CD4-positive, alpha-beta T cell (primary cell): ENCODE measurements around the gene DLX4. TPM values are rescaled to one million over a fixed set of nuclear protein-coding genes. Genes with fewer than 3 reads are reported as not detected.

Experiments used
- ATAC-seq: fragments of 200-7000 bp; cut with Tn5 transposase; one replicate; pipeline ENCODE4 v1.10.0; 2022; ENCODE audit warnings: mild to moderate bottlenecking; ENCODE audit not compliant: poor library complexity
- CTCF ChIA-PET: fragments of 350-600 bp; sonication (Branson Sonifier 250); formaldehyde crosslinking; loops from one replicate; lab custom pipeline; 2021; ENCODE audit warnings: antibody characterized with exemption, inconsistent platforms; lab: Charles Lee
- POLR2A ChIA-PET: fragments of 350-600 bp; sonication (Branson Sonifier 250); formaldehyde crosslinking; loops from one replicate; lab custom pipeline; 2021; ENCODE audit warnings: antibody characterized with exemption, inconsistent platforms; lab: Charles Lee
- DNase-seq, 14 experiments: peaks; one replicate each; pipeline ENCODE4 v3.0.0-alpha.2; 2013 to 2020; ENCODE audit warnings: mixed read lengths in 2 of 14
- H3K27ac ChIP-seq, 2 donors: one replicate each; pipeline versions ENCODE4 v1.5.1 to v1.7.0; 2013; ENCODE audit warnings: low read length in 2 of 2, low read depth in 1 of 2, mild to moderate bottlenecking in 1 of 2
- H3K27me3 ChIP-seq, 2 experiments: 1 replicate in 1 of 2; 2 replicates in 1 of 2; pipeline versions ENCODE4 v1.6.1 to v1.7.0; 2013; ENCODE audit warnings: low read length in 2 of 2, control low read depth in 1 of 2, mild to moderate bottlenecking in 1 of 2, moderate library complexity in 1 of 2; ENCODE audit not compliant: insufficient read depth in 2 of 2, control insufficient read depth in 1 of 2
- H3K36me3 ChIP-seq: one replicate; pipeline ENCODE4 v1.6.1; 2013; ENCODE audit warnings: low read length, control low read depth; ENCODE audit not compliant: insufficient read depth
- H3K4me1 ChIP-seq: one replicate; pipeline ENCODE4 v1.6.1; 2013; ENCODE audit warnings: low read length, control low read depth; ENCODE audit not compliant: insufficient read depth
- H3K4me3 ChIP-seq: one replicate; pipeline ENCODE4 v1.5.1; 2013; ENCODE audit warnings: mild to moderate bottlenecking, low read length, moderate library complexity
- H3K9me3 ChIP-seq, 2 experiments: 1 replicate in 1 of 2; 2 replicates in 1 of 2; pipeline versions ENCODE4 v1.6.1 to v1.7.0; 2013; ENCODE audit warnings: low read length in 2 of 2, mild to moderate bottlenecking in 2 of 2, control low read depth in 1 of 2, moderate library complexity in 1 of 2; ENCODE audit not compliant: control insufficient read depth in 1 of 2, insufficient read depth in 1 of 2
- H3K27ac Mint-ChIP-seq: one replicate; pipeline ENCODE4 v1.8.0; 2020; ENCODE audit warnings: mixed read lengths
- H3K27me3 Mint-ChIP-seq: one replicate; pipeline ENCODE4 v1.8.0; 2021; ENCODE audit warnings: mixed read lengths
- H3K36me3 Mint-ChIP-seq: one replicate; pipeline ENCODE4 v1.8.0; 2021; ENCODE audit warnings: low read depth, mixed read lengths
- H3K4me1 Mint-ChIP-seq: one replicate; pipeline ENCODE4 v1.8.0; 2021; ENCODE audit warnings: low read depth, mixed read lengths
- H3K4me3 Mint-ChIP-seq: one replicate; pipeline ENCODE4 v1.8.0; 2020; ENCODE audit warnings: mild to moderate bottlenecking, mixed read lengths
- H3K9me3 Mint-ChIP-seq: one replicate; pipeline ENCODE4 v1.8.0; 2020; ENCODE audit warnings: mixed read lengths
- intact Hi-C, 2 experiments: fragments of 100-400 bp; cut with DNase I in 1 of 2; cut with micrococcal nuclease in 1 of 2; formaldehyde crosslinking; loops; one replicate each; pipeline versions ENCODE4 v1.15.1 to v1.9.0; 2023 to 2025; cut with DNase I, micrococcal nuclease
- total RNA-seq, 174 experiments: library from RNA in 2 of 174; stranded (reverse) in 2 of 174; gene quantifications; one replicate each; pipeline ENCODE4 v1.2.3 and lab custom pipeline; 2021 to 2026
- TF ChIP-seq, protein P1 (sequence below): fragments of 200-600 bp; IDR thresholded peaks from one replicate; pipeline ENCODE4 v1.8.0; 2022; ENCODE audit warnings: antibody characterized with exemption, mild to moderate bottlenecking

Gene DLX4
- total RNA-seq, 2 experiments from 2014 or later, result 0.59 to 0.85 TPM

GRCh38 chr17:49971199-49971847 lies 2.3 kb downstream of the DLX4 start:
- H3K9me3 Mint-ChIP-seq, result no peaks in the 10 kb centered on the region
- ATAC-seq (no peak), DNase-seq (no peak)
- ChIA-PET POLR2A (no interaction called here), CTCF (no interaction called here)
- H3K36me3 Mint-ChIP-seq, result no peaks in the 10 kb centered on the region
- peaks cover 70 to 72% of the 10 kb centered on the region in 2 experiments for H3K27me3 ChIP-seq
- peaks cover 85% of the 10 kb centered on the region for H3K27me3 Mint-ChIP-seq
- peak overlapping the region; percentile 89 for H3K4me3 Mint-ChIP-seq
- H3K36me3 ChIP-seq, result no peaks in the 10 kb centered on the region
- intact Hi-C loops, result no loop called here
- peaks cover 0 to 36% of the 10 kb centered on the region in 2 experiments for H3K9me3 ChIP-seq
- H3K27ac Mint-ChIP-seq, result no peak overlapping the region
- TF ChIP-seq, protein P1, sequence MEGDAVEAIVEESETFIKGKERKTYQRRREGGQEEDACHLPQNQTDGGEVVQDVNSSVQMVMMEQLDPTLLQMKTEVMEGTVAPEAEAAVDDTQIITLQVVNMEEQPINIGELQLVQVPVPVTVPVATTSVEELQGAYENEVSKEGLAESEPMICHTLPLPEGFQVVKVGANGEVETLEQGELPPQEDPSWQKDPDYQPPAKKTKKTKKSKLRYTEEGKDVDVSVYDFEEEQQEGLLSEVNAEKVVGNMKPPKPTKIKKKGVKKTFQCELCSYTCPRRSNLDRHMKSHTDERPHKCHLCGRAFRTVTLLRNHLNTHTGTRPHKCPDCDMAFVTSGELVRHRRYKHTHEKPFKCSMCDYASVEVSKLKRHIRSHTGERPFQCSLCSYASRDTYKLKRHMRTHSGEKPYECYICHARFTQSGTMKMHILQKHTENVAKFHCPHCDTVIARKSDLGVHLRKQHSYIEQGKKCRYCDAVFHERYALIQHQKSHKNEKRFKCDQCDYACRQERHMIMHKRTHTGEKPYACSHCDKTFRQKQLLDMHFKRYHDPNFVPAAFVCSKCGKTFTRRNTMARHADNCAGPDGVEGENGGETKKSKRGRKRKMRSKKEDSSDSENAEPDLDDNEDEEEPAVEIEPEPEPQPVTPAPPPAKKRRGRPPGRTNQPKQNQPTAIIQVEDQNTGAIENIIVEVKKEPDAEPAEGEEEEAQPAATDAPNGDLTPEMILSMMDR, result no peak
- peaks cover 45% of the 10 kb centered on the region for H3K4me1 ChIP-seq
- H3K27ac ChIP-seq, result no peak overlapping the region
- peaks cover 47% of the 10 kb centered on the region for H3K4me1 Mint-ChIP-seq
- H3K4me3 ChIP-seq, result no peak overlapping the region

- intact Hi-C loops, result no loop called here
- ATAC-seq (no peak), DNase-seq (no peak)
- POLR2A ChIA-PET, result no interaction called here
- H3K4me1 Mint-ChIP-seq, result peaks cover 47% of the 10 kb centered on the region
- peak overlapping the region; percentile 38 for H3K4me3 Mint-ChIP-seq
- no peak overlapping the region for H3K27ac ChIP-seq
- no peak overlapping the region for H3K4me3 ChIP-seq
- H3K36me3 ChIP-seq, result no peaks in the 10 kb centered on the region
- H3K27me3 ChIP-seq, result peaks cover 64 to 71% of the 10 kb centered on the region in 2 experiments
- H3K27ac Mint-ChIP-seq, result no peak overlapping the region
- H3K36me3 Mint-ChIP-seq, result no peaks in the 10 kb centered on the region
- no peaks in the 10 kb centered on the region for H3K9me3 Mint-ChIP-seq
- peaks cover 0 to 36% of the 10 kb centered on the region in 2 experiments for H3K9me3 ChIP-seq
- peaks cover 45% of the 10 kb centered on the region for H3K4me1 ChIP-seq
- peaks cover 85% of the 10 kb centered on the region for H3K27me3 Mint-ChIP-seq
- TF ChIP-seq, protein P1, result no peak
- CTCF ChIA-PET, result interaction anchor here (1.1 kb wide), 1 partner anchor 26 kb away, joined by 5 read pairs; no protein-coding TSS in a partner anchor
Measured at GRCh38 chr17:49971848-49972485, 3.0 kb downstream of the DLX4 start.

DNA sequence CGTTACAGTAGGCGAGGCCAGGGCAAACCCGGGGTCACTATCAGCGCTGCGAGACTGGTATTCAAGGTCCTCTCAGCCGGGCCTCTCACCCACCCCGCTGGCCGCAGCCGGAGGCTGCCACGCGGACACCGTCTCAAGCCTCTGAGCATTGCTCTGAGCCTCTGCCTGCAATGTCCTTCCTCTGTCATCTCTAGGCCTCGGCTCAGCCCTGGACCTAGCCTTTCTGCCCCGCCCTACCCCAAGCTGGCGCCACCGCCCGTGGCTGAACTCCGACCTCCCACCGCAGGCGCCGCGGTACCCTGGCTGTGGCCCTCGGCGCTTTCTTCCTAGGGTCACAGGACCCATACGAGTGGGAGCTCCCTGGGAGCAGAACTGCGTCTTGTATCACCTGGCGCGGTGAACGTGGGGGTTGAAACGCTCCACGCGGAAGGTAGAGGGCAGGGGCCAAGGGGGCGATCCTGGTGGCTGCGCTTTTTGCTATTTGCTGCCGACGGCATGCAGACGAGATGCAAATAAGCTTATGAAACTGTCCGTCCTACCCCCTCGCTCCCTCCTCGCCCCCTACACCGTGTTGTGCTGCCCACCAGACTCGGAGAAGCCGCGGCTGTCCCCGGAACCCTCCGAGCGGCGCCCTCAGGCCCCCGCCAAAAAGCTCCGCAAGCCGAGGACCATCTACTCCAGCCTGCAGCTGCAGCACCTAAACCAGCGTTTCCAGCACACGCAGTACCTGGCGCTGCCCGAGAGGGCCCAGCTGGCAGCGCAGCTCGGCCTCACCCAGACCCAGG lies 3.7 kb downstream of the DLX4 start:
- Histone ChIP-seq H3K36me3 (no peaks in the 10 kb centered on the region), H3K4me1 (peaks cover 45% of the 10 kb centered on the region), H3K9me3 (peaks cover 0 to 36% of the 10 kb centered on the region in 2 experiments), H3K27me3 (peaks cover 67 to 68% of the 10 kb centered on the region in 2 experiments), H3K27ac (no peak overlapping the region), H3K4me3 (no peak overlapping the region)
- ChIA-PET CTCF (interaction anchor here (0.9 to 1.1 kb wide), 4 partner anchors 20 to 25 kb away, joined by 3 to 6 read pairs (median 4); no protein-coding TSS in a partner anchor), POLR2A (no interaction called here)
- no peaks in the 10 kb centered on the region for H3K9me3 Mint-ChIP-seq
- DNase-seq (no peak), ATAC-seq (no peak)
- H3K4me1 Mint-ChIP-seq, result peaks cover 42% of the 10 kb centered on the region
- intact Hi-C loops, result no loop called here
- no peak overlapping the region for H3K27ac Mint-ChIP-seq
- H3K36me3 Mint-ChIP-seq, result no peaks in the 10 kb centered on the region
- H3K4me3 Mint-ChIP-seq, result peak overlapping the region; percentile 38
- peaks cover 80% of the 10 kb centered on the region for H3K27me3 Mint-ChIP-seq
- TF ChIP-seq, protein P1, result no peak
